ENCODE results near the gene RCVRN. TPM values are rescaled to one million over a fixed set of nuclear protein-coding genes. Genes with fewer than 3 reads are reported as not detected.

The RCVRN gene
- total RNA-seq, result not detected in 2 replicates

GRCh38 chr17:9905078-9905415 is at the start of gene RCVRN:
Gene RCVRN (minus strand): TSS chr17:9905271. CDS start chr17:9905180, 91 bp downstream.

Other genes with a start within 250 kb of the RCVRN start
- not detected in 2 replicates for gene DHRS7C, start 113.7 kb downstream of the RCVRN start, total RNA-seq
- gene GSG1L2, start 83.2 kb downstream of the RCVRN start, total RNA-seq, result not detected in 2 replicates
- gene GLP2R, start 79.3 kb downstream of the RCVRN start, total RNA-seq, result 0.11 and 0.17 TPM in 2 replicates

All from dermis lymphatic vessel endothelial cell (primary cell).